SU-DHL-6 (cell line): ENCODE results near the gene SPATC1L.
"Not testable (repeated sequence)": the region's sequence is repeated elsewhere in the genome, so short reads cannot be mapped to it uniquely, and the experiment has no call there.

ENCODE experiments used
- H2AFZ ChIP-seq: fragments of 200-600 bp; sonication (generic); 2 replicates; pipeline ENCODE4 v1.6.1; 2014; ENCODE audit warnings: low read depth, mild to moderate bottlenecking, moderate library complexity, mixed read lengths, antibody characterized with exemption, low read length; ENCODE audit not compliant: severe bottlenecking
- H3F3A ChIP-seq: fragments of 200-600 bp; shearing (Covaris generic); 2 replicates; pipeline ENCODE4 v1.6.0; 2016; ENCODE audit warnings: antibody characterized with exemption, mild to moderate bottlenecking; ENCODE audit not compliant: insufficient read depth
- H3K27ac ChIP-seq: fragments of 200-600 bp; sonication (generic); 2 replicates; pipeline ENCODE4 v1.5.1; 2016; ENCODE audit warnings: low read depth, mild to moderate bottlenecking, low read length, moderate library complexity, mixed read lengths
- H3K27me3 ChIP-seq: fragments of 200-600 bp; sonication (generic), shearing (Covaris generic); 2 replicates; pipeline ENCODE4 v1.6.0; 2014; ENCODE audit warnings: mild to moderate bottlenecking, low read length
- H3K36me3 ChIP-seq: fragments of 200-600 bp; sonication (generic); 2 replicates; pipeline ENCODE4 v1.6.1; 2014; ENCODE audit warnings: mild to moderate bottlenecking, low read length, mixed read lengths
- H3K4me2 ChIP-seq: fragments of 300-600, 200-600 bp; shearing (Covaris generic), sonication (generic); 2 replicates; pipeline ENCODE4 v1.6.0; 2014; ENCODE audit warnings: low read length, low read depth, mild to moderate bottlenecking; ENCODE audit not compliant: poor library complexity, severe bottlenecking
- H3K4me3 ChIP-seq: fragments of 200-600 bp; sonication (generic); 2 replicates; pipeline ENCODE4 v1.5.1; 2014; ENCODE audit warnings: antibody characterized with exemption, low read length, mild to moderate bottlenecking, mixed read lengths; ENCODE audit not compliant: insufficient read depth, poor library complexity, severe bottlenecking
- H3K79me2 ChIP-seq: fragments of 200-600 bp; sonication (generic); 2 replicates; pipeline ENCODE4 v1.6.1; 2014; ENCODE audit warnings: mild to moderate bottlenecking, low read length, moderate library complexity; ENCODE audit not compliant: insufficient read depth
- H3K9ac ChIP-seq: fragments of 200-600 bp; sonication (generic); 2 replicates; pipeline ENCODE4 v1.7.0; 2014; ENCODE audit warnings: mild to moderate bottlenecking, low read length
- H3K9me2 ChIP-seq: fragments of 200-600 bp; sonication (generic); replicated peaks from 2 replicates; pipeline ENCODE4 v1.6.1; 2014; ENCODE audit warnings: low read length; ENCODE audit not compliant: insufficient read depth
- H3K9me3 ChIP-seq: fragments of 200-600 bp; sonication (generic); 2 replicates; pipeline ENCODE4 v1.6.1; 2014; ENCODE audit warnings: low read length, mixed read lengths; ENCODE audit not compliant: insufficient read depth
- H4K20me1 ChIP-seq: fragments of 200-600 bp; sonication (generic); 2 replicates; pipeline ENCODE4 v1.6.1; 2014; ENCODE audit warnings: low read depth, mild to moderate bottlenecking, antibody characterized with exemption, low read length, moderate library complexity, mixed read lengths
- EZH2phosphoT487 ChIP-seq: fragments of 200-600 bp; sonication (generic), shearing (Covaris generic); conservative IDR thresholded peaks from 2 replicates; pipeline ENCODE4 v1.6.1; 2018; ENCODE audit warnings: mild to moderate bottlenecking, antibody characterized with exemption, low read length, moderate library complexity, mixed read lengths
- TF ChIP-seq, protein P1 (sequence below): fragments of 200-600 bp; sonication (generic); IDR thresholded peaks from one replicate; pipeline ENCODE4 v1.5.1; 2017; ENCODE audit warnings: antibody characterized with exemption, mild to moderate bottlenecking, low read length, moderate library complexity; ENCODE audit not compliant: insufficient read depth, poor library complexity, severe bottlenecking

The SPATC1L gene

DNA sequence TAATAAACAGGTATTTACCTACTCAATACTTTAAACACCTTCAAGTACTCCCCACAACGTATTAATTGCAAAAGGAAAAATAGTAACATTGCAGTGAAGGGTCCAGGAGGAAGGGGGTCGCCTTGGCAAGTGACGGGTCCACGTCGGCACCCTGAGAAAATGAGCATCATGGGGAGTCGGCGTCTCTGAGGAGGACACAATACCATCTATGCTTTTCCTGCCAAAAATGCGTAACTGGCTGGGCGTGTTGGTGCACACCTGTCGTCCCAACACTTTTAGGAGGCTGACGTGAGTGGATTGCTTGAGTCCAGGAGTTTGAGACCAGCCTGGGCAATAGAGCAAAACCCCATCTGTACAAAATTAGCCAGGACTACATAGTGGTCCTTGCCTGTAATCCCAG is 36.2 kb downstream of the SPATC1L start:
- no peaks in the 10 kb centered on the region for H3K36me3 ChIP-seq
- no peak overlapping the region for H3K4me2 ChIP-seq
- no peaks in the 10 kb centered on the region for H3K9me3 ChIP-seq
- H3K27me3 ChIP-seq, result no peaks in the 10 kb centered on the region
- no peak overlapping the region for H3K27ac ChIP-seq
- no peaks in the 10 kb centered on the region for H4K20me1 ChIP-seq
- H3K9ac ChIP-seq, result no peak overlapping the region
- H2AFZ ChIP-seq, result no peak overlapping the region
- TF ChIP-seq, protein P1, sequence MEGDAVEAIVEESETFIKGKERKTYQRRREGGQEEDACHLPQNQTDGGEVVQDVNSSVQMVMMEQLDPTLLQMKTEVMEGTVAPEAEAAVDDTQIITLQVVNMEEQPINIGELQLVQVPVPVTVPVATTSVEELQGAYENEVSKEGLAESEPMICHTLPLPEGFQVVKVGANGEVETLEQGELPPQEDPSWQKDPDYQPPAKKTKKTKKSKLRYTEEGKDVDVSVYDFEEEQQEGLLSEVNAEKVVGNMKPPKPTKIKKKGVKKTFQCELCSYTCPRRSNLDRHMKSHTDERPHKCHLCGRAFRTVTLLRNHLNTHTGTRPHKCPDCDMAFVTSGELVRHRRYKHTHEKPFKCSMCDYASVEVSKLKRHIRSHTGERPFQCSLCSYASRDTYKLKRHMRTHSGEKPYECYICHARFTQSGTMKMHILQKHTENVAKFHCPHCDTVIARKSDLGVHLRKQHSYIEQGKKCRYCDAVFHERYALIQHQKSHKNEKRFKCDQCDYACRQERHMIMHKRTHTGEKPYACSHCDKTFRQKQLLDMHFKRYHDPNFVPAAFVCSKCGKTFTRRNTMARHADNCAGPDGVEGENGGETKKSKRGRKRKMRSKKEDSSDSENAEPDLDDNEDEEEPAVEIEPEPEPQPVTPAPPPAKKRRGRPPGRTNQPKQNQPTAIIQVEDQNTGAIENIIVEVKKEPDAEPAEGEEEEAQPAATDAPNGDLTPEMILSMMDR, result no peak
- TF ChIP-seq EZH2phosphoT487, result no peak
- H3K9me2 ChIP-seq, result no peaks in the 10 kb centered on the region
- 0 out of 2 replicates have a peak, but pooled peaks cover 3% of the 10 kb centered on the region for H3F3A ChIP-seq
- no peaks in the 10 kb centered on the region for H3K79me2 ChIP-seq
- no peak overlapping the region for H3K4me3 ChIP-seq

DNA sequence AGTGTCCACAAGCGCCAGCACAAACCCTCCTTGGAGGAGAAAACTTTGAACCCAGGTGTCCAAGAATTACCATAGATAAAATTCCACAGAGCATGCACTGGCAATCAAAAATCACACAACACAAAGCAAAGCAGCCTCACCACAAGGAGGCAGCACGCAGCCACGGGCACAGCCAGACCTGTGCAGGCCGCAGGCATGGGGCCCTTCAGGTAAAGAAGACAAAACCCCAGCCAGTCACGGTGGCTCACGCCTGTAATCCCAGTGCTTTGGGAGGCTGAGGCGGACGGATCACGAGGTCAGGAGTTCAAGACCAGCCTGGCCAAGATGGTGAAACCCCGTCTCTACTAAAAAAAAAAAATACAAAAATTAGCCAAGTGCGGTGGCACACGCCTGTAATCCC is 36.8 kb downstream of the SPATC1L start:
- not testable (repeated sequence) for H3K4me2 ChIP-seq, H3K27me3 ChIP-seq, H3K9ac ChIP-seq, H3K36me3 ChIP-seq, H2AFZ ChIP-seq, H4K20me1 ChIP-seq, H3K4me3 ChIP-seq, H3K27ac ChIP-seq, H3K9me3 ChIP-seq, H3K79me2 ChIP-seq, H3F3A ChIP-seq, H3K9me2 ChIP-seq
- TF ChIP-seq, protein P1, result peak; percentile 34

DNA sequence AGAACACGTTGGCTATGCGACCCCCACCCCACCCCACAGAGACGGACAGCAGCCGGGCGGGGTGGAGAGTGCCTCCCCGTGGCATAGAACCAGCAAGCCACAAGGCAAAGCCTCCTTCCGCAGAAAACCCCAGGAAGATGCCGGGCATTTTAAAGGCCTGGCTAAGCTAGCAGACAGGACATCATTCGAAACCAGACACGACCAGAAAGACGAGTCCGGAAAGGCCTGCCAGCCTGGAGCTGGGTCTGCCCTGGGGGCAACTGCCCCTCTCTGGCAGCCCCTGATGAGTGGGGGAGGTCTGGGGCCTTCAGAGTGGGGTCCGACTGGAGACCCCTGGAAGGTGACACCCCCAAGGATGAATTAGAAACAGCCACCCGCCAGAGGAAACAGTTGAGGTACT is 37.4 kb downstream of the SPATC1L start:
- no peak overlapping the region for H3K4me2 ChIP-seq
- no peaks in the 10 kb centered on the region for H3K9me3 ChIP-seq
- no peaks in the 10 kb centered on the region for H3K36me3 ChIP-seq
- no peaks in the 10 kb centered on the region for H3K9me2 ChIP-seq
- TF ChIP-seq, protein P1, result no peak
- no peak for TF ChIP-seq EZH2phosphoT487
- no peak overlapping the region for H3K9ac ChIP-seq
- H3F3A ChIP-seq, result 0 out of 2 replicates have a peak, but pooled peaks cover 3% of the 10 kb centered on the region
- H3K27ac ChIP-seq, result no peak overlapping the region
- no peaks in the 10 kb centered on the region for H4K20me1 ChIP-seq
- H2AFZ ChIP-seq, result no peak overlapping the region
- no peaks in the 10 kb centered on the region for H3K79me2 ChIP-seq
- no peak overlapping the region for H3K4me3 ChIP-seq
- no peaks in the 10 kb centered on the region for H3K27me3 ChIP-seq
